ENCODE data around the gene MYLK. TPM values are rescaled to one million over a fixed set of nuclear protein-coding genes. Genes with fewer than 3 reads are reported as not detected.

Gene MYLK
- total RNA-seq, 1 experiment from 2014 or later: 28.8 TPM

DNA sequence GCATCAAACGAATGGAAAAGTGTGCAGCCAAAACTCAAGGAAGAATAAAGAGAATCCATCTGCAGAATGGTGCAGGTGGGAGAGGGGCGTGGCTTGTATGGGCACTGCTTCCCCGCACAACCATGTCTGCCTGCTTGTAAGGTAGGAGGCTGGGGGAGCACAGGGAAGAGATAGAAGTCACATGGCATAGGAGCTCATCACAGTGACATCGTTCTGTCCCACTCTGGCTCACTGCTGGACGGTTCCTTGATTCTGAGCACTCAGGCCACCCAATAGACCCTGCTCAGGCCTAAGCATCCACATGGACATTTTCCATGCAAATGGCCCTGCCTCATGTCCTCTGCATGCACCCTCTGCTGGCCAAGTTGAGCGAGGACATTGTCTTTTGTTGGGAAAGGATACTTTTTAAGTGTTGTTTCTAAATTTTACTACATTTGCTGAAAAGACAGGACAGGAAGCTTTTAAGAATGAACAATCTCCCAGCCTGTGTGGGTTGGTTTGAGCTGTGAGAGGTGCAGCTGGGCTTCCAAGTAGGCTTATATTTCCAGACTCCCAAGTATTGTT is 3.1 kb downstream of the MYLK start:
- peak; percentile 31 for DNase-seq (ENCODE audit: low read depth)
- in situ Hi-C loops (cut with HindIII; ENCODE audit: low pct_unique_long_range_greater_than_20kb, low sequenced_read_pairs): no loop called here

DNA sequence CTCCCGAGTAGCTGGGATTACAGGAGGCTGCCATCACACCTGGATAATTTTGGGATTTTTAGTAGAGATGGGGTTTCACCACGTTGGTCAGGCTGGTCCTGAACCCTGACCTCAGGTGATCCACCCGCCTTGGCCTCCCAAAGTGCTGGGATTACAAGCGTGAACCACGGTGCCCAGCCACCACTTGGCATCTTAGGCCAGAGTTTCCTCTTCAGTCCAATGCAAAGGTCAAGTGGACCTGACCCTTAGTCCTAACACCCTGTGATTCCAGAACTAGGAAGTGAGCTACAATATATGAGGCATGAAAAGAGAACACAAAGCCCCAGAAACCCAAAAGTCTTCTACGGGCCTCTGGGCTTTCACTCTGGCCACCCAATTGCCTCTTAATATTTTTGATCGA is 5.3 kb downstream of the MYLK start:
- DNase-seq (ENCODE audit: low read depth): no peak
- in situ Hi-C loops (cut with HindIII; ENCODE audit: low pct_unique_long_range_greater_than_20kb, low sequenced_read_pairs): no loop called here

DNA sequence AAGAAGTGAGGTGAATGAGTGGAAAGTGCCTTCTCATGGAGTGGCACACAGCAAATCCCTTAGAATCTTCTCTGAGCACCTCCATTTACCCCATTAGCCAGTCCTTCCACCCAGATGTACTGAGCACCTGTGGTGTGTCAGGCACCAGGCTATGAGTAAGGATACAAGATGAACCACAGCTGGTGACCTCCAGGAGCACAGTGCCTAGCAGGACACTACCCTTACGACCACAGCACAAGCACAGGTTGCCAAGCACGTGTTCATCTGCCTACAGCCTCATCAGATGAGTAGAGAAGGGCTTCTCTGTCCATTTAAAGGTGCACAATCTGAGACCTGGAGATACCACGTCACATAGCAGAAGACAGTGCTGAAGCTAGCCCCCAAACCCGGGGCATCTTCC is 6.2 kb downstream of the MYLK start:
- in situ Hi-C loops (cut with HindIII; ENCODE audit: low pct_unique_long_range_greater_than_20kb, low sequenced_read_pairs): no loop called here

DNA sequence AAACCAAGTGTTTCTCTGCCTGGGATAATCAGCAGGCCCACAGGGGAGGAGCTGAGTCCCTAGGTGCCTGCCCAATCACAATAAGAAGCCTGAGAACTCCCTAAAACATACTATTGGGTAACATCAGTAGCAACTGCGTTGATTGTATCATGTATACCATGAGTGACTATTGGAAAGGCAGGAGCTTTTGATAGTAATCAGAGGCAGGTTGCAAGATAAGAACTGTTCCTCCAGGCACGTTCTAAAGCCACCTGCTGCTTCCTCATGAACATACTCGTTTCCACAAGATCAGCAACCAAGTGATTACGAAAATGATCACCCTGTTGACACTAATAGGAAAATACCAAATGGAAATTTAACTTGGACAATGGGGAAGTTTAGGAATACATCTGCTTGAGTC is 6.7 kb downstream of the MYLK start:
- no peak for DNase-seq (ENCODE audit: low read depth)
- in situ Hi-C loops (cut with HindIII; ENCODE audit: low pct_unique_long_range_greater_than_20kb, low sequenced_read_pairs): no loop called here

More for the DNA sequence above, 6.2 kb downstream of the MYLK start:
- DNase-seq (ENCODE audit: low read depth): no peak

DNA sequence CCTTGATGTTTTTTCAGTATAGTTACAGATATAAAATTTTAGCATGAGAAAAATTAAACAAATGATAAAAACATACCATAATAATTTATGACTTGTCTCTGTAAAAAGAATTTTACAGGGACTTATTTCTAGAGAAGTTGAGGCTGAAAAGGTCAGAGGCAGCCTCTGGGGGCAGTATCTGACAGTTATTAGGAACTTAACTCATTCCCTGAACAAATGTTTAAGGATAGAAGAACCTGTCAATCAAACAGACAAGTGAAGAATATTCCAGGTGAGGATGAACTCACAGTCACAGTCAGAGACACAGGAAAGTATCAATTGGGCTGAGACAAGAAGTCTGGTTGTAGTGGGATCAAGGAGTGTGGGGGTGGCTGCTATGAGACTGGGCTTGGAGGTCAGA is 7.3 kb downstream of the MYLK start:
- no peak for DNase-seq (ENCODE audit: low read depth)
- in situ Hi-C loops (cut with HindIII; ENCODE audit: low pct_unique_long_range_greater_than_20kb, low sequenced_read_pairs): no loop called here

DNA sequence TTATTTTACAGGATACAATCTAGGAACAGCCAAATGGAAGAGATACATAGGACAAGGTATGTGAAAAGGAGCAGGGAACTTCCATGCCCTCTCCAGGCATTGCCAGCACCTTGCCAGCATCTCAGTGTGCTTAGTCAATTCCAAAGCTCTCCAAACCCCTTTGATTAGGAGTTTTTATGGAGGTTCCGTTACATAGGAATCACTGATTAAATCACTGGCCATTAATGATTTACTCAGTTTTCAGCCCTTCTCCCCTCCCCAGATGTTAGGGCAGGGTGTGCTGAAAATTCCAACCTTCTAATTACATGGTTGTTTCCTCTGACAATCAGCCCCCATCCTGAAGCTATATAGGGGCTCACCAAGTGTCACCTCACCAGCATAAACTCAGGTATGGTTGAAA is 11.5 kb downstream of the MYLK start:
- in situ Hi-C loops (cut with HindIII; ENCODE audit: low pct_unique_long_range_greater_than_20kb, low sequenced_read_pairs): no loop called here
- DNase-seq (ENCODE audit: low read depth): no peak

DNA sequence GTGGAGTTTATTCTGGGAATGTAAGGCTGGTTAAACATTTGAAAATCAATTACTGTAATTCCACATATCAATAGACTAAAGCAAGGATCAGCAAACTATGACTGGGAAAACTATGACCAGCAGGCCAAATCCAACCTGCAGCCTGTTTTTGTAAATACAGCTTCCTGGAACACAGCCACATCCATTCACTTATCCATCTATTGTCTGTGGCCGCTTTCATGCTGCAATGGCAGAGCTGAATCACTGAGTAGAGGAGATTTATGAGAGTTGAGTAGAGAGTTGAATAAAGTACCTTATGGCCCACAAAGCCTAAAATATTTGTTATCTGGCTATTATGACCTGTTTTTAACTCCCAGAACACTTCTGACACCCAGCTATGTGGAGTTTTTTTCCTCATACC is 12.2 kb downstream of the MYLK start:
- DNase-seq (ENCODE audit: low read depth): peak; percentile 45
- in situ Hi-C loops (cut with HindIII; ENCODE audit: low pct_unique_long_range_greater_than_20kb, low sequenced_read_pairs): no loop called here

DNA sequence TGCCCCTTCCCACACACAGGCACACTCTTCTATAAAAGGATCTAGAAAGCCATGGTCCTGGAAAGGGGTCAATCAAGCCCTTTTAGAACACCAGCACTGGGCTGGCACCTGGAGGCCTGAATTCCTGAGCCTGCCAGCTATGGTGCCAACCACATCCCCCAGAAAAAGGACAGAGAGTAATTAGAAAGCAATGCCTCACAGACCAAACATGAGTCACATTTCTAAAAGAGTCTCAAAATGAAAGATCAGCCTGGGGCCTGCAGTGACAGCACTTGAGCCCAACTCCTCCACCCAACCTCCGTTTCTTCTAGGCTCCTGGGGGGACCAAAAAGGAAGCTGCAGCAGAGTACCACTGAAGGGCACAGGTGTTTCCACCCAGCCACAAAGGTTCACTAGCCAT is 14.1 kb downstream of the MYLK start:
- in situ Hi-C loops (cut with HindIII; ENCODE audit: low pct_unique_long_range_greater_than_20kb, low sequenced_read_pairs): no loop called here
- no peak for DNase-seq (ENCODE audit: low read depth)

DNA sequence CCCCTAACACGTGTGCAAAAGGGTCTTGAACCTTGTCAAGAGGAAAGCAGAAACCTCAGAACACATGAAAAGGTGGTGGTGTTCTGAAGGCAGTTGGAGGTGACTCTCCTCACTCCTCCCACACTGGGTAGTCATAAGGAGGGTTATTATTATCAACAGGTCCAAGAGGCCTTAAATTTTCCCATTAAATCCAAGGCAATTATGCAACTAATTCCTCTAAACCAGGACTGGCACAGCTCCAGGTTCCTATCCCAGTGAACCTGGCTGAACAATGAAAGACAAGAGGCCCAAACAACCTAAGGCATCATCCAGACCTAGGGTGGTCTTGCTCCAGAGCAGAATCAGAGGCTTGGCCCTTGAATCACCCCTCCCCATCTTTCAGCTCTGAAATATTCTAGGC is 15.0 kb downstream of the MYLK start:
- in situ Hi-C loops (cut with HindIII; ENCODE audit: low pct_unique_long_range_greater_than_20kb, low sequenced_read_pairs): no loop called here
- DNase-seq (ENCODE audit: low read depth): no peak

DNA sequence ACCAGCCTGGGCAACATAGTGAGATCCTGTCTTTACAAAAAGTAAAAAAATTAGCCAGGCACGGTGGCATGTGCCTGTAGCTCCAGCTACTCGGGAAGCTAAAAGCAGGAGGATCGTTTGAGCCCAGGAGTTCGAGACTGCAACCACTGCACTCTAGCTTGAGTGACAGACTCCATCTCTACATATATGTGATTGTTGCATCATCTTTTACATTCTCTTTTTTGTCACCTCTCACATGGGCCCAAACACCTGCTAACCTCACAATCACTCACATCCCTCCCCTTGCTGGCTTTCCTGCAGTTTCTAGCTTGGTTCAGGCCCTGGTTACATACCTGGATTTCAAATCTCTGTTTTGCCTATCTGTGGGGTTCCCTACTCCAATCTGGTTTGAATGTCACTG is 19.4 kb downstream of the MYLK start:
- DNase-seq (ENCODE audit: low read depth): no peak
- in situ Hi-C loops (cut with HindIII; ENCODE audit: low pct_unique_long_range_greater_than_20kb, low sequenced_read_pairs): no loop called here

DNA sequence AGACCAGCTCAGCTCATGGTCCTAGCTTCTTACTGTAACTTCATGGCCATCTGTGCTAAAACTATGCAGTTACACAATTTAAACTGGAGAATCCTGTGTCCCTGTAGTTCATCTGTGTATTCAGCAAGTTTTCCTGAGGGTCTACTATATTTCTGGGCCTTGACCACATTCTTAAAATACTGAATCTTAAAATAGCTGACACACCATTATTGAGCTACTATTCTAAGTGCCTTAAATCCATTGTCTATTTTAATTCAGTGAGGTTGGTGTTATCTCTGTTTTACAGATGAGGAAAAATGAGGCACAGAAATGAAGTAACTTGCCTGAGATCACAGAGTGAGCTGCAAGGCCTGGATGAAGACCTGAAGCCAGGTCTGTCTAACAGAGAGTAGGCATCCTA is 22.0 kb downstream of the MYLK start:
- in situ Hi-C loops (cut with HindIII; ENCODE audit: low pct_unique_long_range_greater_than_20kb, low sequenced_read_pairs): no loop called here

DNA sequence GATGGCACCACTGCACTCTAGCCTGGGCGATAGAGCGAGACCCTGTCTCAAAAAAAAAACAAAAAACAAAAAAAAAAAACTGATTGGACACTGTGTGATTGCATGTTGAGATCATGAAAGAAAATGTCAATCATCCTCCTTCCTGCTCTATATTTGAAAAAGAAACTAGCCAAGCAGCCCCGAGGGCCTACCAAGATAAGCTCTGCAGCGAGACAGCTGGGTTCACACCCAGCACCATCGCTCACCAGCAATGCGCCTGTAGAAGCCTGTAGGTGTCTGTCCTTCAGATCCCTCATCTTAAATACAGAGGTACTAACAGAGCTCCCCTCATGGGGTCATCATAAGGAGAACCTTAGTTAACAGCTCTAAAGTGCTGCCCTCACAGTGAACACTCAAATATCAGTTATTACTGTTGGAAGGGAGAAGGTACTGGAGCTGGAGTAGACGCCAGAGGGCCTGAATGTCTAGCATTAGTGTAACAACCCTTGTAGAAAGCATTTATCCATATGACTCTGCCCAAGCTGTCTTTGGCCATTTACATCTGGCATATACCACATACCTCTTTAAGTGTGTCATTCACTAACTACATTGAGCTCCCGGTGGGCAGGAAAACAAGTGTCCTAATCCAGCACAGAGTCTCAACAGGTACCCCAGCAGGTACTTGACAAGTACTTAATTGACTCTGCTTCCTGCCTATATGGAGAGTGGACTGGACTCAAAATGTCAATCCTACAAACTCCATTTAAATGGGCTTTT is 22.9 kb downstream of the MYLK start:
- no peak for DNase-seq (ENCODE audit: low read depth)
- in situ Hi-C loops (cut with HindIII; ENCODE audit: low pct_unique_long_range_greater_than_20kb, low sequenced_read_pairs): no loop called here

More for the DNA sequence above, 22.0 kb downstream of the MYLK start:
- DNase-seq (ENCODE audit: low read depth): no peak

DNA sequence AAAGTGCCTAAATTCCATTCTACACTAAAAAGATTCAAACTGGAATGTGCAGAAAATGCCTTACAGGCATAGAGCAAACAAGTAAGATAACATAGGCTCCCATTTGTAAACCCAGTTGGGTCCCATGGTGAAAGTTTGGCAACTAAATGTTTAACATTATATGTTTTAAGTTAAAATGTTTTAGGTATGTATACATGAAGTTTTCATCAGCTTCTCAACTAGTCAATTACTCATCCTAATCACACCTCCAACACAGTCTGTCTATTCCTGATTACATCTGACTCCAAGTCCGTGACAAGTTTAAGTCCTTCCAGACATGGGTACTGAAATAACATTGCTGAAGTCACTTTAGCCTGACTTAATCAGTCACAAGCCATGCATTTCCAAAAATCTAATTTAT is 25.0 kb downstream of the MYLK start:
- in situ Hi-C loops (cut with HindIII; ENCODE audit: low pct_unique_long_range_greater_than_20kb, low sequenced_read_pairs): no loop called here
- DNase-seq (ENCODE audit: low read depth): no peak

DNA sequence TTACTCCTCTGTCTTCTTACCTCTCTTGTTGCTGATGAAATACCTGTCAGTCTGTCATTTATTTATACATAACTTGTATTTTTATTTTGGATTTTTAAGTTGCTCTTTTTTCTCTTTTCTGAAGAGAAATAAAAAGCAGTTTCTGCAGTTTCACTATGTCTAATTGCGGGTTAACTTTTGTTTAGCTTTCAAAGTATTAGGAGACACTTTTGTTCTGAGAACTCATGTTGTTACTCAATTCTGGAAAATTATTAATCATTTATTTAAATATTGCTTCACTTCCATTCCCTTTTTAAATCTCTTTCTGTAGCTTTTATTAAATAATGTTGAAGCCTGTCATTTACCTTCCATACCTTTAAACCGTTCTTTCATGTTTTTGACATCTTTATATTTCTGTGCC is 29.2 kb downstream of the MYLK start:
- in situ Hi-C loops (cut with HindIII; ENCODE audit: low pct_unique_long_range_greater_than_20kb, low sequenced_read_pairs): no loop called here
- no peak for DNase-seq (ENCODE audit: low read depth)

DNA sequence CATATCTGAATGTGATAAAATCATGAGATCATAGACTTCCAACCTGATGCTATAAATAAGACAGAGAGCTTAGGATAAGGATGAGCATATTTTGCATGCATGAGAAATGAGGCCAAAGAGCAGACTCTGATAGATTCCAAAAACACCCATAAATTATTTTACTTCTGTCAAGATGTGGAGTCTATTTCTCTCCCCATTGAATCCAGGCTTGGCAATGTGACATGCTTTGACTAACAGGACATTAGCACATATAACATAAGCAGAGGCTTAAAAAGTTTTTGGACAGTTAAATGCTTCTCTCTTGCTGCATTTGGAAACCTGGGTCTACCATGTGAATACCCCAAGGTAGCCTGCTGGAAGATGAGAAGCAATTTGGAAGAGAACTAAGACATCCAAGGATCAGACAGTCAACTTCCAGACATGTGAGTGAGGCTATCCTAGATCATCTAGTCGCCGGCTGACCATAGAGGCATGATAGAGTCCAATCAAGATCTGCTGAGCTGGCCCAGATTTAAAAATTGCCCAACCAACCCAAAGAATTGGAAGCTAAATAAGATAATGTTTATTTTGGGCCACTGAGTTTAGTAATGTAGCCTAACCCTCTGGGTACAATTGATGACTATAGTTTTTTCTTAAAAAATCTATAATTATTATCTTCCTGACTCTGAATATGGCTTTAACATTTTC is 30.3 kb downstream of the MYLK start:
- in situ Hi-C loops (cut with HindIII; ENCODE audit: low pct_unique_long_range_greater_than_20kb, low sequenced_read_pairs): no loop called here
- no peak for DNase-seq (ENCODE audit: low read depth)

DNA sequence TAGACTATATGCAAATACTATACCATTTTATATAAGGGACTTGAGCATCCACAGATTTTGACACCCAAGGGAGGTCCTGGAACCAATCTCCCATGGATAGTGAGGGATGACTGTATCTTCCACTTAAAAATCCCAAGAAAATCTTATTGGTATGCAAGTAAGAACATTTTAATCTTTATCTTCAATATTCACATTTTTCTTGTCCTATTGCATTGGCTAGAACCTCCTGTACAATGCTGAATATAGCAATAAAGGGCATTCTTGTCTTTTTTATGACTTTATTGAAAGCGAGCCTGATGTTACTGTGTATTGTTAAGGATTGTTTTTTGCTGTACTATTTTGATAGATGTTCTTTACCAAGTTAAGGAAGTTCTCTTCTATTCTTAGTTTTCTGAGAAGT is 36.9 kb downstream of the MYLK start:
- DNase-seq (ENCODE audit: low read depth): no peak
- in situ Hi-C loops (cut with HindIII; ENCODE audit: low pct_unique_long_range_greater_than_20kb, low sequenced_read_pairs): no loop called here

DNA sequence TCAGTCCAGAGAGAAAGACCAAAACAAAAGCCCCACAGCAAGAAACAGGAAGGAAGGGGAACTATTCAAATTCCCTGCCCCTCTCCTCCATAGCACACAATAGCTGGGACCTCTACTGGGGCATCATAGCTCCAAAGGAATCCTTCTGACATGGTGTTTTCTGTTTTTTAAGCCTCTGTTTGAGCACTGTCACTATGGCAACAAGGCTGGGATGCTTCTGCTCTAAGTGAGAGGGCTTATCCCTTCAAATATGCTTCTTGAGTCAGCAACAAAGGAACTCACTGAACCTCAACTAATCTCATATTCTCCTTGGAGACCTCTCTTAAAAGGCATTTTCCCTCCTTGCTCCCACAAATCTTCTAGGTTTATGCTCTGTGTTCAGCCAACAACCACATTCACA is 40.5 kb downstream of the MYLK start:
- DNase-seq (ENCODE audit: low read depth): no peak
- in situ Hi-C loops (cut with HindIII; ENCODE audit: low pct_unique_long_range_greater_than_20kb, low sequenced_read_pairs): no loop called here

DNA sequence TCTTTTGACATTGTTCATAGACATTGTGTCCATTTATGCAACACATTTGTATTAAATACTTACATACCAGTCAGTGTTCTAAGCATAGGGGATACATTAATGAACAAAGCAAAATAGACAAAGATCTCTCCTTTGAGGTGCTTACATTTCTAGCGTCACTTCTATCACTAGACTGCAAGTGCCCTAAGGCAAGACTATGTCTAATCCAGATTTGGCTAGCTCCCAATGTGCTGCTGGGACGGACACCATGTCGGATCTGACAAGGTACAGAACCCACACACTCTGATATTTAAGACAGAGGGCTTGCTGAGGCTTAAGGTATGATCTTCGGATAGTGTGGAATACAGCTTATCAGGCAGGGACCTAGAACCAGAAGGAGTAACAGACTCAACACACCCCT is 41.4 kb downstream of the MYLK start:
- in situ Hi-C loops (cut with HindIII; ENCODE audit: low pct_unique_long_range_greater_than_20kb, low sequenced_read_pairs): no loop called here
- DNase-seq (ENCODE audit: low read depth): no peak

DNA sequence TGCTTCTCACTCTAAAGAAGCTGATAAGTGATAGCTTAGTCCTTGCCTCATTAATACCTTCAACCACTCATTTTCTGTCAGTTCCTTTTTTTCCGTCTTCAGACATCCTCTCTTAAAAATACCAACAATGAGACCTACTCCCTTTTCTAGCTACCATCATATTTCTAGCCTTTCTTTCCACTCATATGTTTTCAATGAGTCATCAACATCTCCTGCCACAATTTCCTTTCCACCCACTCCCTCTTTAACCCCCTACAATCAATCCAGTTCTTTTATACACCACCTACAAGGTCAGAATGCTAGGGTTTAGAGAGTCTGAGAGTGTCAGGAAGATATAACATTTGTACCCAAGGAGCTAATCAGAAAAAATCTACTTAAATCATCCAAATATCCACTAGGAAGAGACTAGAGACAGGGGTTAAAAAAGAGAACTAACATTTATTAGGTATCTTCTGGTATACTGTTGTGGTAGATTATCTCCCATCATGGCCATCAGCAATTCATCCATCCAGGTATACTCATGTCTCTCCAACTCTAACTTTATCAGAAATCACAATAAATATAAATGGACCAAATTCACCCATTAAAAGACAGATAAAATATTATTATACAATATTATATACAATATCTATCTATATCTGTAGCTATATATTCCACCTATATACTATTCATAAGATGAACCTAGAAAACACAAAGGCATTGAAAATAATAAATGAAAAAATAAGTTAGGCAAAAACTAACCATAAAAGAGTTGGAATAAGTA is 42.5 kb downstream of the MYLK start:
- DNase-seq (ENCODE audit: low read depth): no peak
- in situ Hi-C loops (cut with HindIII; ENCODE audit: low pct_unique_long_range_greater_than_20kb, low sequenced_read_pairs): no loop called here

Measured in Caki2 (cell line).